Endothelial cell (in vitro differentiated cells): ENCODE measurements around the gene AMIGO1. TPM values are rescaled to one million over a fixed set of nuclear protein-coding genes. Genes with fewer than 3 reads are reported as not detected.

Experiments
- DNase-seq: peaks from one replicate; pipeline ENCODE4 v3.0.0; 2021; ENCODE audit warnings: low spot score
- H3K27ac Mint-ChIP-seq: one replicate; pipeline ENCODE4 v1.8.0; 2021; ENCODE audit warnings: mixed read lengths, inconsistent platforms; ENCODE audit not compliant: unreplicated experiment
- H3K27me3 Mint-ChIP-seq: one replicate; pipeline ENCODE4 v1.8.0; 2021; ENCODE audit warnings: mild to moderate bottlenecking, moderate library complexity, mixed read lengths, inconsistent platforms; ENCODE audit not compliant: unreplicated experiment
- H3K36me3 Mint-ChIP-seq: one replicate; pipeline ENCODE4 v1.8.0; 2021; ENCODE audit warnings: mild to moderate bottlenecking, low read depth, mixed read lengths, inconsistent platforms; ENCODE audit not compliant: unreplicated experiment
- H3K4me1 Mint-ChIP-seq: one replicate; pipeline ENCODE4 v1.8.0; 2021; ENCODE audit warnings: mild to moderate bottlenecking, mixed read lengths, inconsistent platforms; ENCODE audit not compliant: unreplicated experiment
- H3K4me3 Mint-ChIP-seq: one replicate; pipeline ENCODE4 v1.8.0; 2021; ENCODE audit warnings: mild to moderate bottlenecking, mixed read lengths, inconsistent platforms; ENCODE audit not compliant: unreplicated experiment
- H3K9me3 Mint-ChIP-seq: one replicate; pipeline ENCODE4 v1.8.0; 2021; ENCODE audit warnings: mixed read lengths, inconsistent platforms; ENCODE audit not compliant: unreplicated experiment
- total RNA-seq: library from RNA; stranded (reverse); fragmentation: NEBNext Ultra II Directional; extraction: Animal tissue kit (Norgen Biotek cat#: 25700); gene quantifications from one replicate; pipeline ENCODE4 v1.2.1, GENCODE V29; 2021; ENCODE audit not compliant: unreplicated experiment
- TF ChIP-seq, protein P1 (sequence below): fragments of 200-600 bp; sonication (generic); IDR thresholded peaks from one replicate; pipeline ENCODE4 v1.5.0; 2021; ENCODE audit warnings: antibody characterized with exemption; ENCODE audit not compliant: unreplicated experiment

Gene AMIGO1
- total RNA-seq, 1 donor from 2014 or later: 1.2 TPM

DNA sequence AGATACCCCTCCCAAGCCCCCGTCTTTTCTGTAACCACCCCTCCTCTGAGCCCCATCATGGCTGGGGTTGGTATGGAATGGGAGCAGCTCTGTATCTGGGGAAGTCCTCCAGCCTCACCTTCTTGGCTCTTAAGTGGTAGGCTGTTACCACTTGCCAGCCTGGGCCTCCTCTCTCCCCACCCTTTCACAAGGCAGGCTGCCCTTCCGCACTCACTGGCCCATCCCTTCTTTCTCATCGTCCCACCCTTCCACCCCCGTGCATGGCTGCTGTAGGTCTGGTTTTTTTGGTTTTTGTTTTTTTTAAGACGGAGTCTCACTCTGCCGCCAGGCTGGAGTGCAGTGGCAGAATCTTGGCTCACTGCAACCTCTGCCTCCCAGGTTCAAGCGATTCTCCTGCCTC lies 10.4 kb downstream of the AMIGO1 start:
- Mint-ChIP-seq H3K4me3 (no peak overlapping the region), H3K9me3 (no peaks in the 10 kb centered on the region), H3K4me1 (peaks cover 2% of the 10 kb centered on the region), H3K27me3 (peaks cover 2% of the 10 kb centered on the region), H3K36me3 (peaks cover 13% of the 10 kb centered on the region), H3K27ac (no peak overlapping the region)
- no peak for DNase-seq
- TF ChIP-seq, protein P1, sequence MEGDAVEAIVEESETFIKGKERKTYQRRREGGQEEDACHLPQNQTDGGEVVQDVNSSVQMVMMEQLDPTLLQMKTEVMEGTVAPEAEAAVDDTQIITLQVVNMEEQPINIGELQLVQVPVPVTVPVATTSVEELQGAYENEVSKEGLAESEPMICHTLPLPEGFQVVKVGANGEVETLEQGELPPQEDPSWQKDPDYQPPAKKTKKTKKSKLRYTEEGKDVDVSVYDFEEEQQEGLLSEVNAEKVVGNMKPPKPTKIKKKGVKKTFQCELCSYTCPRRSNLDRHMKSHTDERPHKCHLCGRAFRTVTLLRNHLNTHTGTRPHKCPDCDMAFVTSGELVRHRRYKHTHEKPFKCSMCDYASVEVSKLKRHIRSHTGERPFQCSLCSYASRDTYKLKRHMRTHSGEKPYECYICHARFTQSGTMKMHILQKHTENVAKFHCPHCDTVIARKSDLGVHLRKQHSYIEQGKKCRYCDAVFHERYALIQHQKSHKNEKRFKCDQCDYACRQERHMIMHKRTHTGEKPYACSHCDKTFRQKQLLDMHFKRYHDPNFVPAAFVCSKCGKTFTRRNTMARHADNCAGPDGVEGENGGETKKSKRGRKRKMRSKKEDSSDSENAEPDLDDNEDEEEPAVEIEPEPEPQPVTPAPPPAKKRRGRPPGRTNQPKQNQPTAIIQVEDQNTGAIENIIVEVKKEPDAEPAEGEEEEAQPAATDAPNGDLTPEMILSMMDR: no peak

DNA sequence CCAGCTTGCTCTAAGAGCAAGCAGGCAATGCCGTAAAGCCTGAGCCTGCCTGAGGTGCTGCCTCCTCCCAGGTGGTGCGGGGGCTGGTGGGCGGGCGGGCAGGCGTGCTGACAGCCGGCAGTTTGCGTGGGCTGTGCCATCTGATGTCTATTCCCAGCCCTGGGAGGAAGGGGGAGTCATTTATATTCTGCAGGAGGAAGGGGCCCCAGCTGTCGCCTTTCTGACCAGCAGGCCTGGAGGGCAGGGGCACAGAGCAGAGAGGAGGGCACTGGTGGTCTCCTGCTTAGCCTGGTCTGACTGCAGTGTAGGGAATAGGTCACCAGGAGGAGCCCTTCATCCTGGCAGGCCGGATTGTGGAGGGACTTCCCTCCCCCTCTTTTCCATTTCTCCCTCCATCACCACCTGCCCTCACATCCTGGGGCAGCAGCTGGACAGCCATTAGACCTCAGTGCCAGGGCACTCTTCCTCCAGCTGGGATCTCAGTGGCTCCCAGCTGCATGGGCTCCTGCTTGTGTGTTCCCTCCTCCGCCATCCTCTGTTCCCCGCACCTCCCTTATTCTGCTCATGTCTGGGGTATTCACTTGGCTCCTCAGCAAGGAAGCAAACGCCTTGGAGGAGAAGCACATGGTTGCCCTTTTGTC lies 11.2 kb downstream of the AMIGO1 start:
- Mint-ChIP-seq H3K27ac (no peak overlapping the region), H3K36me3 (peaks cover 13% of the 10 kb centered on the region), H3K27me3 (peaks cover 2% of the 10 kb centered on the region), H3K4me1 (peaks cover 2% of the 10 kb centered on the region), H3K9me3 (no peaks in the 10 kb centered on the region), H3K4me3 (no peak overlapping the region)
- DNase-seq: peak; percentile 69
- TF ChIP-seq, protein P1: peak; percentile 61

DNA sequence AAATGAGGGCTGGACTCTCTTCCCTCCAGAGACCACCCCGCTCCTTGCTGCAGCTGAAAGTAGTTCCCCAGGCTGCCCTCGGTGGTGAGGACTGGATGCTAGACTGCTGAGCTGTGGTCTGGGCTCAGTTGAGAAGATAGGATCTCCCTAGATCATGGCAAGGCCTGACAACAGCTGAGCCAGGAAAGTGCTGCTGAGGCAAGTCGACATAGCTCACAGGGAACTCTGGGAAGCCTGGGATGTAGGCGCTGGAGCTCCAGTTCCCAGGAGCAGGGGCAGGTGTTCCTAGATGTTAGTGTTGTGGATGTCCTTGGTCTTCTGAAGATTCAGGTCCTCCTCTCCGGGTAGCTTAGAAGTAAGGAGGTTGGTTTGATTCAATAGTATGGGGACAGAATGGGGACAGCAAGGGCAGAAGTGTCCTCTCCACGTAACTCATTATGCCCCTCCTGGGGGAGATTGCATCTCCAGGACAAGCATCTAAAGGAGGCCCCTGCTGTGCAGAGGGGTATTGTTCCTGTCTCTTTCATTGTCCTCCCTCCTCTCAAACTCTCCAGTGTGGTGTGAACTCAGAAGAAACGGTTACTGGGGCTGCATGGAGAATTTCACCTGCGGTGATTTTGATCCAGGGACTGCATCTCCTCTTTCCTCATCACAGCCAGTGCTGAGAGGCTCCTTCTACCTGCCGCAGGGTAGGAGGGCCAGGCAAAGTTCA lies 11.9 kb downstream of the AMIGO1 start:
- H3K27ac Mint-ChIP-seq: no peak overlapping the region
- no peak for DNase-seq
- no peak overlapping the region for H3K4me3 Mint-ChIP-seq
- TF ChIP-seq, protein P1: no peak
- H3K9me3 Mint-ChIP-seq: no peaks in the 10 kb centered on the region
- peaks cover 13% of the 10 kb centered on the region for H3K36me3 Mint-ChIP-seq
- H3K27me3 Mint-ChIP-seq: peaks cover 2% of the 10 kb centered on the region
- H3K4me1 Mint-ChIP-seq: peaks cover 2% of the 10 kb centered on the region

DNA sequence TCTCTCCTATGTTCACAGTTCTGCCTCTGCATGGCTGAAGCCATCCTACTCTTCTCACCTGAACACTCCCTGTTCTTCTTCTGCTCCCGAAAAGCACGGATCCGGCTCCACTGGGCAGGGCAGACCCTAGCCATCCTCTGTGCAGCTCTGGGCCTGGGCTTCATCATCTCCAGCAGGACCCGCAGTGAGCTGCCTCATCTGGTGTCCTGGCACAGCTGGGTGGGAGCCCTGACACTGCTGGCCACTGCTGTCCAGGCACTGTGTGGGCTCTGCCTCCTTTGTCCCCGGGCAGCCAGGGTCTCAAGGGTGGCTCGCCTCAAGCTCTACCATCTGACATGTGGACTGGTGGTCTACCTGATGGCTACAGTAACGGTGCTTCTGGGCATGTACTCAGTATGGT lies 13.8 kb downstream of the AMIGO1 start:
- H3K36me3 Mint-ChIP-seq: peaks cover 9% of the 10 kb centered on the region
- H3K4me3 Mint-ChIP-seq: peak overlapping the region; percentile 40
- H3K9me3 Mint-ChIP-seq: no peaks in the 10 kb centered on the region
- H3K27me3 Mint-ChIP-seq: peaks cover 3% of the 10 kb centered on the region
- no peak overlapping the region for H3K27ac Mint-ChIP-seq
- TF ChIP-seq, protein P1: no peak
- peaks cover 2% of the 10 kb centered on the region for H3K4me1 Mint-ChIP-seq
- no peak for DNase-seq
